ENCODE results near the gene ADGRV1.

Gene ADGRV1

GRCh38 chr5:91176288-91177016, 617.9 kb downstream of the ADGRV1 start:
- H3K27me3 ChIP-seq (ENCODE audit: control insufficient read depth in 1 of 2, insufficient read depth in 2 of 2, low read length in 2 of 2), result no peaks in the 10 kb centered on the region

GRCh38 chr5:91177085-91177484, 618.5 kb downstream of the ADGRV1 start:
- Histone ChIP-seq H3K9ac (ENCODE audit: low read length) (no peak overlapping the region), H3K27me3 (ENCODE audit: control insufficient read depth in 1 of 2, insufficient read depth in 2 of 2, low read length in 2 of 2) (no peaks in the 10 kb centered on the region), H3K36me3 (ENCODE audit: insufficient read depth, low read length) (no peaks in the 10 kb centered on the region), H3K27ac (ENCODE audit: low read depth, low read length) (no peak overlapping the region), H3K4me1 (ENCODE audit: insufficient read depth, low read length) (peaks cover 22% of the 10 kb centered on the region), H3K4me3 (ENCODE audit: low read depth in 1 of 2, low read length in 2 of 2) (no peak overlapping the region), H3K9me3 (ENCODE audit: low read length) (no peaks in the 10 kb centered on the region)

More at GRCh38 chr5:91176288-91177016, 617.9 kb downstream of the ADGRV1 start:
- Histone ChIP-seq H3K4me3 (ENCODE audit: low read depth in 1 of 2, low read length in 2 of 2) (no peak overlapping the region), H3K9me3 (ENCODE audit: low read length) (no peaks in the 10 kb centered on the region), H3K36me3 (ENCODE audit: insufficient read depth, low read length) (no peaks in the 10 kb centered on the region), H3K4me1 (ENCODE audit: insufficient read depth, low read length) (peaks cover 22% of the 10 kb centered on the region), H3K9ac (ENCODE audit: low read length) (no peak overlapping the region), H3K27ac (ENCODE audit: low read depth, low read length) (no peak overlapping the region)

- Histone ChIP-seq H3K9me3 (ENCODE audit: low read length) (no peaks in the 10 kb centered on the region), H3K4me3 (ENCODE audit: low read depth in 1 of 2, low read length in 2 of 2) (no peak overlapping the region), H3K9ac (ENCODE audit: low read length) (no peak overlapping the region), H3K27ac (ENCODE audit: low read depth, low read length) (no peak overlapping the region), H3K27me3 (ENCODE audit: control insufficient read depth in 1 of 2, insufficient read depth in 2 of 2, low read length in 2 of 2) (no peaks in the 10 kb centered on the region), H3K36me3 (ENCODE audit: insufficient read depth, low read length) (no peaks in the 10 kb centered on the region), H3K4me1 (ENCODE audit: insufficient read depth, low read length) (peaks cover 22% of the 10 kb centered on the region)
These were observed 619.0 kb downstream of the ADGRV1 start for GRCh38 chr5:91177639-91178038.

GRCh38 chr5:91178461-91178860, 619.9 kb downstream of the ADGRV1 start:
- Histone ChIP-seq H3K27me3 (ENCODE audit: control insufficient read depth in 1 of 2, insufficient read depth in 2 of 2, low read length in 2 of 2) (no peaks in the 10 kb centered on the region), H3K27ac (ENCODE audit: low read depth, low read length) (no peak overlapping the region), H3K36me3 (ENCODE audit: insufficient read depth, low read length) (no peaks in the 10 kb centered on the region), H3K4me3 (ENCODE audit: low read depth in 1 of 2, low read length in 2 of 2) (no peak overlapping the region), H3K4me1 (ENCODE audit: insufficient read depth, low read length) (peaks cover 22% of the 10 kb centered on the region), H3K9ac (ENCODE audit: low read length) (no peak overlapping the region), H3K9me3 (ENCODE audit: low read length) (no peaks in the 10 kb centered on the region)

GRCh38 chr5:91179018-91179417, 620.4 kb downstream of the ADGRV1 start:
- peaks cover 27% of the 10 kb centered on the region for H3K4me1 ChIP-seq (ENCODE audit: insufficient read depth, low read length)
- H3K9me3 ChIP-seq (ENCODE audit: low read length), result no peaks in the 10 kb centered on the region
- no peak overlapping the region for H3K27ac ChIP-seq (ENCODE audit: low read depth, low read length)
- H3K9ac ChIP-seq (ENCODE audit: low read length), result no peak overlapping the region
- H3K27me3 ChIP-seq (ENCODE audit: control insufficient read depth in 1 of 2, insufficient read depth in 2 of 2, low read length in 2 of 2), result no peaks in the 10 kb centered on the region
- no peak overlapping the region for H3K4me3 ChIP-seq (ENCODE audit: low read depth in 1 of 2, low read length in 2 of 2)
- H3K36me3 ChIP-seq (ENCODE audit: insufficient read depth, low read length), result no peaks in the 10 kb centered on the region

- Histone ChIP-seq H3K4me3 (ENCODE audit: low read depth in 1 of 2, low read length in 2 of 2) (no peak overlapping the region), H3K27me3 (ENCODE audit: control insufficient read depth in 1 of 2, insufficient read depth in 2 of 2, low read length in 2 of 2) (no peaks in the 10 kb centered on the region), H3K9me3 (ENCODE audit: low read length) (no peaks in the 10 kb centered on the region), H3K4me1 (ENCODE audit: insufficient read depth, low read length) (peaks cover 16% of the 10 kb centered on the region), H3K9ac (ENCODE audit: low read length) (no peak overlapping the region), H3K27ac (ENCODE audit: low read depth, low read length) (no peak overlapping the region), H3K36me3 (ENCODE audit: insufficient read depth, low read length) (no peaks in the 10 kb centered on the region)
These were observed 621.9 kb downstream of the ADGRV1 start for GRCh38 chr5:91180506-91180905.

- Histone ChIP-seq H3K9ac (ENCODE audit: low read length) (no peak overlapping the region), H3K4me3 (ENCODE audit: low read depth in 1 of 2, low read length in 2 of 2) (no peak overlapping the region), H3K27me3 (ENCODE audit: control insufficient read depth in 1 of 2, insufficient read depth in 2 of 2, low read length in 2 of 2) (no peaks in the 10 kb centered on the region), H3K9me3 (ENCODE audit: low read length) (no peaks in the 10 kb centered on the region), H3K27ac (ENCODE audit: low read depth, low read length) (no peak overlapping the region), H3K4me1 (ENCODE audit: insufficient read depth, low read length) (peaks cover 7% of the 10 kb centered on the region), H3K36me3 (ENCODE audit: insufficient read depth, low read length) (no peaks in the 10 kb centered on the region)
These were observed 624.2 kb downstream of the ADGRV1 start for GRCh38 chr5:91182763-91183162.

- Histone ChIP-seq H3K9ac (ENCODE audit: low read length) (no peak overlapping the region), H3K27me3 (ENCODE audit: control insufficient read depth in 1 of 2, insufficient read depth in 2 of 2, low read length in 2 of 2) (no peaks in the 10 kb centered on the region), H3K9me3 (ENCODE audit: low read length) (no peaks in the 10 kb centered on the region), H3K4me3 (ENCODE audit: low read depth in 1 of 2, low read length in 2 of 2) (no peak overlapping the region), H3K4me1 (ENCODE audit: insufficient read depth, low read length) (peaks cover 7% of the 10 kb centered on the region), H3K27ac (ENCODE audit: low read depth, low read length) (peak overlapping the region; percentile 35), H3K36me3 (ENCODE audit: insufficient read depth, low read length) (no peaks in the 10 kb centered on the region)
These were observed 625.1 kb downstream of the ADGRV1 start for GRCh38 chr5:91183743-91184142.

- no peaks in the 10 kb centered on the region for H3K9me3 ChIP-seq (ENCODE audit: low read length)
- H3K4me3 ChIP-seq (ENCODE audit: low read depth in 1 of 2, low read length in 2 of 2), result no peak overlapping the region
- H3K9ac ChIP-seq (ENCODE audit: low read length), result no peak overlapping the region
- H3K27me3 ChIP-seq (ENCODE audit: control insufficient read depth in 1 of 2, insufficient read depth in 2 of 2, low read length in 2 of 2), result no peaks in the 10 kb centered on the region
- no peak overlapping the region for H3K27ac ChIP-seq (ENCODE audit: low read depth, low read length)
- H3K4me1 ChIP-seq (ENCODE audit: insufficient read depth, low read length), result peaks cover 24% of the 10 kb centered on the region
- no peaks in the 10 kb centered on the region for H3K36me3 ChIP-seq (ENCODE audit: insufficient read depth, low read length)
These were observed 627.5 kb downstream of the ADGRV1 start for GRCh38 chr5:91186101-91186500.

- Histone ChIP-seq H3K4me1 (ENCODE audit: insufficient read depth, low read length) (peaks cover 24% of the 10 kb centered on the region), H3K9me3 (ENCODE audit: low read length) (no peaks in the 10 kb centered on the region), H3K4me3 (ENCODE audit: low read depth in 1 of 2, low read length in 2 of 2) (no peak overlapping the region), H3K27ac (ENCODE audit: low read depth, low read length) (no peak overlapping the region), H3K27me3 (ENCODE audit: control insufficient read depth in 1 of 2, insufficient read depth in 2 of 2, low read length in 2 of 2) (no peaks in the 10 kb centered on the region), H3K36me3 (ENCODE audit: insufficient read depth, low read length) (no peaks in the 10 kb centered on the region), H3K9ac (ENCODE audit: low read length) (no peak overlapping the region)
These were observed 628.4 kb downstream of the ADGRV1 start for GRCh38 chr5:91187032-91187431.

- Histone ChIP-seq H3K36me3 (ENCODE audit: insufficient read depth, low read length) (no peaks in the 10 kb centered on the region), H3K9ac (ENCODE audit: low read length) (no peak overlapping the region), H3K27ac (ENCODE audit: low read depth, low read length) (no peak overlapping the region), H3K4me3 (ENCODE audit: low read depth in 1 of 2, low read length in 2 of 2) (no peak overlapping the region), H3K4me1 (ENCODE audit: insufficient read depth, low read length) (peaks cover 20% of the 10 kb centered on the region), H3K27me3 (ENCODE audit: control insufficient read depth in 1 of 2, insufficient read depth in 2 of 2, low read length in 2 of 2) (no peaks in the 10 kb centered on the region), H3K9me3 (ENCODE audit: low read length) (no peaks in the 10 kb centered on the region)
These were observed 630.2 kb downstream of the ADGRV1 start for GRCh38 chr5:91188755-91189154.

Measured in muscle layer of colon (tissue), 2 donors.